Measurements from ENCODE around the gene CSF1R.

- no peak for TF ChIP-seq CTCF (IDR thresholded peaks at IDR 0.05 in 8 of 11, conservative IDR thresholded peaks at IDR 0.05 in 3 of 11)
- no peak for TF ChIP-seq POLR2A (IDR thresholded peaks at IDR 0.05)
These were observed 13.2 kb downstream of the CSF1R start for GRCh38 chr5:150073086-150073625.

Data from spleen (tissue), 7 donors.